K562 (cell line): ENCODE data around the gene FANCG.
A peak's percentile ranks its signal among the peaks of the same experiment; 100 is the strongest.

ENCODE experiments used
- CTBP1 ChIP-seq: fragments of 450-650 bp; IDR thresholded peaks from 2 replicates; pipeline ENCODE4 v1.6.1; 2016; ENCODE audit warnings: borderline replicate concordance
- ELF1 ChIP-seq: fragments of 200-800 bp; sonication (Bioruptor generic); IDR thresholded peaks from 2 replicates; pipeline ENCODE4 v1.6.1; 2016; ENCODE audit warnings: missing genetic modification characterization, missing compliant biosample characterization
- HDGF ChIP-seq: fragments of 450-650 bp; IDR thresholded peaks from 2 replicates; pipeline ENCODE4 v1.6.1; 2016
- KAT8 ChIP-seq: fragments of 450-650 bp; IDR thresholded peaks from 2 replicates; pipeline ENCODE4 v1.6.1; 2016; ENCODE audit warnings: low read depth, mild to moderate bottlenecking
- POLR2AphosphoS5 ChIP-seq: IDR thresholded peaks from 2 replicates; pipeline ENCODE4 v1.6.1; 2011; ENCODE audit warnings: mild to moderate bottlenecking, low read depth, low read length, moderate library complexity; ENCODE audit not compliant: control insufficient read depth, insufficient read depth
- POLR2G ChIP-seq: fragments of 200-400 bp; formaldehyde crosslinking; IDR thresholded peaks from 2 replicates; pipeline ENCODE4 v1.6.1; 2017; ENCODE audit warnings: low read depth, mild to moderate bottlenecking, antibody characterized with exemption, low read length, moderate library complexity
- SP2 ChIP-seq: IDR thresholded peaks from 2 replicates; pipeline ENCODE4 v1.6.1; 2011; ENCODE audit warnings: mild to moderate bottlenecking, low read depth, low read length, moderate library complexity; ENCODE audit not compliant: poor library complexity, severe bottlenecking; ENCODE audit errors: extremely low read depth
- TAL1 ChIP-seq: fragments of 450-650 bp; IDR thresholded peaks from 2 replicates; pipeline ENCODE4 v1.6.1; 2016; ENCODE audit warnings: mild to moderate bottlenecking
- YY1 ChIP-seq, 3 experiments: IDR thresholded peaks; 2 replicates each; pipeline ENCODE4 v1.6.1; 2011; ENCODE audit warnings: low read length in 2 of 3, mild to moderate bottlenecking in 2 of 3, moderate library complexity in 2 of 3, borderline replicate concordance in 1 of 3, control low read depth in 1 of 3, low read depth in 1 of 3; ENCODE audit not compliant: insufficient read depth in 3 of 3, insufficient replicate concordance in 2 of 3, control insufficient read depth in 1 of 3, insufficient read length in 1 of 3; ENCODE audit errors: extremely low read depth in 1 of 3
- ZNF785 ChIP-seq: fragments of 250-450 bp; sonication (Bioruptor Pico); IDR thresholded peaks from 2 replicates; pipeline ENCODE4 v1.4.0; 2020; ENCODE audit warnings: mild to moderate bottlenecking
- TF ChIP-seq, protein P1 (sequence below): sonication (generic); formaldehyde crosslinking; IDR thresholded peaks from 2 replicates; pipeline ENCODE4 v1.9.0; 2022; ENCODE audit warnings: mild to moderate bottlenecking, missing genetic modification reagents
- TF ChIP-seq, protein P2 (sequence below): sonication (generic); formaldehyde crosslinking; IDR thresholded peaks from 2 replicates; pipeline ENCODE4 v1.8.0; 2022; ENCODE audit warnings: missing genetic modification reagents, mild to moderate bottlenecking, borderline replicate concordance

DNA sequence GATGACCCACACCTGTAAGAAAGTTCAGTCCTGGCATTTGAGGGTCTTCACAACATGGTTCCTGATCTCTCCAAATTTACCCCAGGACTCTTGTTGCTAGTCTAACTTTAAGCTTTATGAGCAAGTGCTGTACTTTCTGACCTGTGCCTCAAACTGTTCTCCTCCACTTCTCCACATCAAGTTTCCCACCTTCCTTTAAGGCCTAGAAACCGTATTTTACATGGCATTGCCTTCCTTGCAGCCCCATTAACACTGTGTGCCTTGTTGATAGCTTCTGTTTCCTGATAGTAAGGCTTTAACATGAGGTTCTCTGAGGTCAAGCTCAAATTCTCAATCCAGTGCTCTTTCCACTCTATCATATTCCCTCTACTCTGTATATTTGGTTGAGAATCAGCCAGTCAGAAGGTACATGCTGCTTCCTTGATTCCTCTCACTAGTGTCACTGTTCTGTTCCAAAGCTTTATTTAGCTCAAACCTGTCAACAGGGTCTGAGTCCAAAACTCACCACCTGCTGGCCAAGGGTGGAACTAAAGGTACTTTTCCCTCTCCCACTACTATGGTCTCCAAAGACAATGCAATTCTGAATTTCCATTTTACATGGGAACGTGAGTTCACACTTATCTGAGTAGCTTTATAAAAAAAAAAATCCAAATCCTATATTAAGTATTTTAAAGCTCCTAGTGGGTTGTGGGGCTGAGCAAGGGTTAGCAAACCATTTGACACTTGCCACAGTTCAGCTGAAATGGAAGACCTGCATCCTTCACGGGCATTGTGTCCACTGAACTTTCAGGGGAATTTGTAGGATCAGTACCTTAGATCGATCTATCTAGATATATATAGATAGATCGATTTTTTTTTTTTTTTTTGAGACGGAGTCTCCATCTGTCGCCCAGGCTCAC lies 28.4 kb downstream of the FANCG start:
- no peak for TF ChIP-seq KAT8
- no peak for TF ChIP-seq SP2
- TF ChIP-seq YY1 (IDR thresholded peaks at IDR 0.05; ENCODE audit: borderline replicate concordance in 1 of 3, control insufficient read depth in 1 of 3, extremely low read depth in 1 of 3, insufficient read depth in 3 of 3, insufficient read length in 1 of 3, insufficient replicate concordance in 2 of 3, low read depth in 1 of 3, low read length in 2 of 3): peak in 1 of 3 experiments; percentile 9
- no peak for TF ChIP-seq CTBP1
- TF ChIP-seq, protein P1, sequence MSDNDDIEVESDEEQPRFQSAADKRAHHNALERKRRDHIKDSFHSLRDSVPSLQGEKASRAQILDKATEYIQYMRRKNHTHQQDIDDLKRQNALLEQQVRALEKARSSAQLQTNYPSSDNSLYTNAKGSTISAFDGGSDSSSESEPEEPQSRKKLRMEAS (CRISPR knock-in tag): no peak
- no peak for TF ChIP-seq POLR2AphosphoS5
- no peak for TF ChIP-seq POLR2G
- TF ChIP-seq ZNF785 (CRISPR knock-in tag): no peak
- no peak for TF ChIP-seq TAL1
- no peak for TF ChIP-seq HDGF
- TF ChIP-seq, protein P2, sequence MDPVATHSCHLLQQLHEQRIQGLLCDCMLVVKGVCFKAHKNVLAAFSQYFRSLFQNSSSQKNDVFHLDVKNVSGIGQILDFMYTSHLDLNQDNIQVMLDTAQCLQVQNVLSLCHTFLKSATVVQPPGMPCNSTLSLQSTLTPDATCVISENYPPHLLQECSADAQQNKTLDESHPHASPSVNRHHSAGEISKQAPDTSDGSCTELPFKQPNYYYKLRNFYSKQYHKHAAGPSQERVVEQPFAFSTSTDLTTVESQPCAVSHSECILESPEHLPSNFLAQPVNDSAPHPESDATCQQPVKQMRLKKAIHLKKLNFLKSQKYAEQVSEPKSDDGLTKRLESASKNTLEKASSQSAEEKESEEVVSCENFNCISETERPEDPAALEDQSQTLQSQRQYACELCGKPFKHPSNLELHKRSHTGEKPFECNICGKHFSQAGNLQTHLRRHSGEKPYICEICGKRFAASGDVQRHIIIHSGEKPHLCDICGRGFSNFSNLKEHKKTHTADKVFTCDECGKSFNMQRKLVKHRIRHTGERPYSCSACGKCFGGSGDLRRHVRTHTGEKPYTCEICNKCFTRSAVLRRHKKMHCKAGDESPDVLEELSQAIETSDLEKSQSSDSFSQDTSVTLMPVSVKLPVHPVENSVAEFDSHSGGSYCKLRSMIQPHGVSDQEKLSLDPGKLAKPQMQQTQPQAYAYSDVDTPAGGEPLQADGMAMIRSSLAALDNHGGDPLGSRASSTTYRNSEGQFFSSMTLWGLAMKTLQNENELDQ: no peak
- no peak for TF ChIP-seq ELF1 (tag)
